ENCODE measurements around the gene RNU6-8.

The RNU6-8 gene

GRCh38 chr14:32202998-32203882 lies at the start of gene RNU6-8:
Gene RNU6-8, minus strand, starts transcription at chr14:32203269.
- DNase-seq, result peak; percentile 85 to 88

- peak; percentile 17 to 47 for DNase-seq
Observed at GRCh38 chr14:32252030-32252670, 49.1 kb upstream of the RNU6-8 start.

GRCh38 chr14:32251530-32251929 lies 48.5 kb upstream of the RNU6-8 start:
- no peak for DNase-seq

- no peak for DNase-seq
Observed at GRCh38 chr14:32250681-32251080, 47.6 kb upstream of the RNU6-8 start.

GRCh38 chr14:32249780-32250179 lies 46.7 kb upstream of the RNU6-8 start:
- DNase-seq, result no peak

GRCh38 chr14:32249371-32249770 lies 46.3 kb upstream of the RNU6-8 start:
- no peak for DNase-seq

- DNase-seq, result no peak
Observed at GRCh38 chr14:32246751-32247150, 43.7 kb upstream of the RNU6-8 start.

- no peak for DNase-seq
Observed at GRCh38 chr14:32244404-32244803, 41.3 kb upstream of the RNU6-8 start.

- no peak for DNase-seq
Observed at GRCh38 chr14:32233260-32233659, 30.2 kb upstream of the RNU6-8 start.

GRCh38 chr14:32232481-32232880 lies 29.4 kb upstream of the RNU6-8 start:
- DNase-seq, result no peak

GRCh38 chr14:32230695-32231280 lies 27.7 kb upstream of the RNU6-8 start:
- no peak for DNase-seq

- DNase-seq, result no peak
Observed at GRCh38 chr14:32230181-32230580, 27.1 kb upstream of the RNU6-8 start.

- DNase-seq, result no peak
Observed at GRCh38 chr14:32226056-32226455, 23.0 kb upstream of the RNU6-8 start.

GRCh38 chr14:32225378-32225920 lies 22.4 kb upstream of the RNU6-8 start:
- no peak for DNase-seq

GRCh38 chr14:32224737-32225377 lies 21.8 kb upstream of the RNU6-8 start:
- DNase-seq, result peak in 1 of 2 donors; percentile 13

GRCh38 chr14:32217301-32217700 lies 14.2 kb upstream of the RNU6-8 start:
- no peak for DNase-seq

GRCh38 chr14:32212833-32213232 lies 9.8 kb upstream of the RNU6-8 start:
- DNase-seq, result no peak

- DNase-seq, result no peak
Observed at GRCh38 chr14:32211068-32211404, 8.0 kb upstream of the RNU6-8 start.

GRCh38 chr14:32209471-32209870 lies 6.4 kb upstream of the RNU6-8 start:
- DNase-seq, result no peak

- no peak for DNase-seq
Observed at GRCh38 chr14:32208490-32208889, 5.4 kb upstream of the RNU6-8 start.

- DNase-seq, result no peak
Observed at GRCh38 chr14:32206552-32206951, 3.5 kb upstream of the RNU6-8 start.

- DNase-seq, result no peak
Observed at GRCh38 chr14:32205984-32206383, 2.9 kb upstream of the RNU6-8 start.

- DNase-seq, result no peak
Observed at GRCh38 chr14:32205554-32205953, 2.5 kb upstream of the RNU6-8 start.

Measured in stimulated activated CD4-positive, alpha-beta T cell treated with anti-CD3 and anti-CD28 coated beads, Interleukin-2, amount 100 ng/mL, for 24 hours (primary cell).